GM12873 (cell line): Measurements from ENCODE around the gene PRSS33.

Experiments
- TF ChIP-seq, protein P1 (sequence below): IDR thresholded peaks from 2 replicates; pipeline ENCODE4 v1.5.1; 2012; ENCODE audit warnings: low read depth, mild to moderate bottlenecking, moderate library complexity, low read length, control low read depth; ENCODE audit not compliant: insufficient read depth; ENCODE audit errors: missing control alignments

PRSS33 gene

DNA sequence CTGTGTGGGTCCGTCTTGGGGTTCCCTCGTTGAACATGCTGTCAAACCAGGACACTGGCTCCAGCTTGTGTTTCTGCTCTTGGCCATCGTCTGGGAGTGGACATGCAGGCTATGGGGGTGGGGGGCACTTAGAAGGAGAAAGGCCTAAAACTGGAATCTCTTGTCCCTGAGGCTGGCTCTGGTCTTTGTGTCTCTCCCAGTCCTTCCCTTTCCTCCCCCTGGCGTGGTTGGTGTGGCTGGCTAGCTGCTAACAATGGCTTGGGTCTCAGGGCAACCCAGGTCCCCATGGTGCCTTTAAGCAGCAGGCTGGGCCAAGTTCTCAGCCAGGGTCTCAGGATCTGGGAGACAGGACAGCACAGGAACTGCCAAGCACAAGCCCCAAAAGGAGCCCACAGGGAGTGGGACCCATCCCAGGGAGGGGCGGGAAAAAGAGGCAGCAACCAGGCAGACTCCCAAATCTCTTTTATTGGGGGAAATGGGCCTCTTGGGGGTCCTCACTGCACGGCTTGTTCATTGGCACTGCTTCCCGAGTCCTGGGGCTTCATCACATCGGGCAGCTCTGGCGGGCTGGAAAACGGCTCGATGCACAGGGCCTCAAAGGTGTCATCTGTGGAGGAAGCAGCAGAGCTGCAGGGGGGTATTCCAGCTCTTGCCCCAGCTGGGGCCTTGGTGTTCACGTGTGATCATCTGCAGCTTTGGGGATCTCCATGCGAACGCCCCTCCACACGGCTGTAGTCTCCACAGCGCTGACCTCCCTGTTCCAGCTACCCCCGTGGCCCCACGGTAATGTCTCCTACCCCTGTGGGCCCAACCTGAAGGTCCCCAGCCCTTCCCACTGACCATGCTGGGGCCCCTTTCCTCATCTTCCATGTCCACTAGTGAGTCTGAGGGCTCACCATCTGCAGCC, 15.6 kb downstream of the PRSS33 start:
- TF ChIP-seq, protein P1, sequence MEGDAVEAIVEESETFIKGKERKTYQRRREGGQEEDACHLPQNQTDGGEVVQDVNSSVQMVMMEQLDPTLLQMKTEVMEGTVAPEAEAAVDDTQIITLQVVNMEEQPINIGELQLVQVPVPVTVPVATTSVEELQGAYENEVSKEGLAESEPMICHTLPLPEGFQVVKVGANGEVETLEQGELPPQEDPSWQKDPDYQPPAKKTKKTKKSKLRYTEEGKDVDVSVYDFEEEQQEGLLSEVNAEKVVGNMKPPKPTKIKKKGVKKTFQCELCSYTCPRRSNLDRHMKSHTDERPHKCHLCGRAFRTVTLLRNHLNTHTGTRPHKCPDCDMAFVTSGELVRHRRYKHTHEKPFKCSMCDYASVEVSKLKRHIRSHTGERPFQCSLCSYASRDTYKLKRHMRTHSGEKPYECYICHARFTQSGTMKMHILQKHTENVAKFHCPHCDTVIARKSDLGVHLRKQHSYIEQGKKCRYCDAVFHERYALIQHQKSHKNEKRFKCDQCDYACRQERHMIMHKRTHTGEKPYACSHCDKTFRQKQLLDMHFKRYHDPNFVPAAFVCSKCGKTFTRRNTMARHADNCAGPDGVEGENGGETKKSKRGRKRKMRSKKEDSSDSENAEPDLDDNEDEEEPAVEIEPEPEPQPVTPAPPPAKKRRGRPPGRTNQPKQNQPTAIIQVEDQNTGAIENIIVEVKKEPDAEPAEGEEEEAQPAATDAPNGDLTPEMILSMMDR, result no peak

DNA sequence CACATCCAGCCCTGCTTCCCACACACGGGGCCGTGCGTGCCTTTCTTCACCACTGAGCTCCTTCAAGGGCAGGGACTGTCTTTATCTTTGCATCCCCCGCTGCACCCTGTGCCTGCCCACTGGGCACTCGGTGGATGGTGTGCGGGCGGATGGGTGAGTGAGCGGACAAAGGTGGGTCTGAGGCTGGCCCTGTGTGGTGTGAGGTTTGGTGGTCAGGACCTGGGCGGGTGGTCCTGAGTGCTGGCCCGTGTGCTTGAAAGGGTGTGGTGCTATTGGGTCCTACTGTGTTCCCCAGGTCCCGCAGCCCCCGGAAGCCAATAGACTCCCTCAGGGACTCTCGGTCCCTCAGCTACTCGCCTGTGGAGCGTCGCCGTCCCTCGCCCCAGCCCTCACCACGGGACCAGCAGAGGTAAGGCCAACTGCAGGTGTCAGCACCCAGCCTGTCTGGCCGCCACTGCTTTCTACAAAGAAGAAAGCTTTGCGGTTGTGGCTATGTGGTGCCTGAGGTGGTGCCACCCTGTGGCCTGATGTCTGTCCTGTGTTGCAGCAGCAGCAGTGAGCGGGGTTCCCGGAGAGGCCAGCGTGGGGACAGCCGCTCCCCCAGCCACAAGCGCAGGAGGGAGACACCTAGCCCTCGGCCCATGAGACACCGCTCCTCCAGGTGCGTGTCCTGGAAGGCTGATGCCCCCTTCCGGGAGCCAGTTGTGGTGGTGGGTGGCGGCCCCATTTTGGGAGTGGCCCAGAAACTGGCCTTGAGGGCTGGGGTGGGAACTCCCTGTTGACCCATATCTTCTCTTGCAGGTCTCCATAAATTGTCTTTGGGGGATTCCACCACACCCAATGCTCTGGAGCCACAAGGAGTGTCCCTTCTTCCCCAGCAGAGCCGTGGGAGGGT, 17.1 kb downstream of the PRSS33 start:
- TF ChIP-seq, protein P1, result peak; percentile 5

DNA sequence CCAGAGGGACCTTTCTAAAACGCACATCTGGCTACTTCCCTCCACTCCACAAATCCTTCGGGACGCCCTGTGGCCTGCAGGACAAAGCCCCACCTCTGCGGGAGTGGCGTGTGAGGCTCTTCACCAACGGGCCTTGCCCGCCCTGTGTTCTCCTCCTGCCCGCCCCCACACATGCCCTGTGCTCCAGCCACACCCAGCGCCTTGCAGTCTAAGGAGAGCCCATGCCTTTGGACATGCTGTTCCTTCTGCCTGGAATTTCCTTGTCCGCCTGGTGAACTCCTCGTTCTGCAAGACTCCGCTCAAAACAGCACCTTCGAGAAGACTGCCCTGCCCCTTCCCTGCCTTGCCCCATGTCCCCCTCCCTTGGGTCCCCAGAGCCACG, 17.7 kb downstream of the PRSS33 start:
- TF ChIP-seq, protein P1, result no peak

DNA sequence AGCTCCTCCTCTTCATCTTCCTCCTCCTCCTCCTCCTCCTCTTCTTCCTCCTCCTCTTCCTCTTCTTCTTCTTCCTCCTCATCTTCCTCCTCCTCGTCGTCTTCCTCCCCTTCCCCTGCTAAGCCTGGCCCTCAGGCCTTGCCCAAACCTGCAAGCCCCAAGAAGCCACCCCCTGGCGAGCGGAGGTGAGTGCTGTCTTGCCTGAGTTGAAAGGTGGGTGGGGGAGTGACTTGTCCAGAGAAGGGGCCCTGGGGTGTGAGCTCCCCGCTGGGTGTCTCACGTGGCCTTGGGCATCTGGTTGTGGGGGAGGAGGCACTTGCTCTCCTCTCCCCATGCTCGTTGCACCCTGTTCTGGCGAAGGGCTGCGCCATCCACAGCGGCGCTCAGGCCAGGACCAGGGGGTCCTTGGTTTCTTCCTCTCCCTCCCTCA, 18.2 kb downstream of the PRSS33 start:
- TF ChIP-seq, protein P1, result no peak

DNA sequence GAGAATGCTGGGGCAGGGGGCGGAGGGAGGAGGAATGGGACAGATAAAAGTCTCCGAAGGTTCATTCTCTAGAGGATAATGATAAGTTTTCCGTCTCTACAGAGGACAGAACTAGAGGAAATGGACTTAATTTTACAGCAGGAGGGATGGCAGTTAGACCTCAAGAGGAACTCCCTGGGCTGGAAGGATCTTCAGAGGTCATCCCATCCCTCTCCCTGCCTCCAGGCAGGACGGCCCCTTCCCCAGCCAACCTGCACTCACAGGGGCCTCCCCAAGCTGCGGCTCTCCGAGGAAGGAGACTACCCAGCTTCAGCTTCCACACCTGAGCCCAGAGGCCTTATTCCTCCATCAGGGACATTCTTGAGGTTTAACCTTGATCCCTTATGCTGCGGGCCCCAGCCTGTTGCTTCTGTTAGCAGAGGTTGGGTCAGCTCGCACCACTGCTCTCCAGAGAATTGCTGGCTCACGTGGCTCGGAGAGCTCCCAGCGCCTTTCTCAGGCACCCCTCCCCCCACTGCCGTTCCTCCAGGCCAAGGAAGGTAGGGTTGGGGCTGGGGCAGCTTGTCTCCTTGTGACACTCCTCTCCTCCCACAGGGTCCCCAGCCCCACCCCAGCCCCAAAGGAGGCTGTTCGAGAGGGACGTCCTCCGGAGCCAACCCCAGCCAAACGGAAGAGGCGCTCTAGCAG, 18.8 kb downstream of the PRSS33 start:
- TF ChIP-seq, protein P1, result no peak

DNA sequence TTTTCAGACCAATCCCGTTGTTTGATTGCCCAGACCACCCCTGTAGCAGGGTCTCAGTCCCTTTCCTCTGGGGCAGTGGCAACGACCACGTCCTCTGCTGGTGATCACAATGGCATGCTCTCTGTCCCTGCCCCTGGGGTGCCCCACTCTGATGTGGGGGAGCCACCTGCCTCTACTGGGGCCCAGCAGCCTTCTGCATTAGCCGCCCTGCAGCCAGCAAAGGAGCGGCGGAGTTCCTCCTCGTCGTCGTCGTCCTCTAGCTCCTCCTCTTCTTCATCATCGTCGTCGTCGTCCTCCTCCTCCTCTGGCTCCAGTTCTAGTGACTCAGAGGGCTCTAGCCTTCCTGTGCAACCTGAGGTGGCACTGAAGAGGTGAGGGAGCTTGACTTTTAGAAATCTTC, 19.5 kb downstream of the PRSS33 start:
- TF ChIP-seq, protein P1, result no peak
